ENCODE results near the gene MAP2K6.

MAP2K6 gene

DNA sequence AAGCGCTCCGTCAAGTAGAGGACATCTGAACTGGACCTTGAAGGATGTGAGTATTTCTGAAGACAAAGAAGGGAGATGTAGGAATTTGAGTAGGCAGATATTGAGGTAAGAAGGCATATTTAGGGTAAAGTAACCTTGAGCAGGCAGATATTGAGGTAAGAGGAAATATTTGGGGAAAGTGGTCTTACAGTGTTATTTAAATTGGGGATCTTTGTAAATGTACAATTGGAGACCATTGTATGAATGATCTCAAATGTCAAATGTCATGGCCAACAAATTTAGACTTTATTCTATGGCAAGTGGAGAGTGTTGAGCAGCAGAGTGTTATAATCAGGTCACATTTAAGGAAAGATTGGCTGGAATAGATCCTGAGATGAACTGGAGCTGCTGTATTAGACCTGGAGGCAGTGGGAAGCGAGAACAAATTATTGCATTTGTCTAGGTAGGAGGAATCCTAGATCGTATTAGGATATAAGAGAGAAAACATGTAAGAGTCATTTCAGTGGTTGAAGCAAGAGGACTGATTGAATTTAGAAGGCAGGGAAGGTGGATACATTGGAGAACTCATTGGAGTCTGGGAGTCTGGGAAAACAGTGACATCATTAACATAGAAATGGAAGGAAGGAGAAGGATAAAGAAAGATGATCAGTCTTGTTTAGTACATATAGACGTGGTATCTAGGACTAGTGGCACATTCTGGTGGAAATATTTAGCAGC, 165.6 kb downstream of the MAP2K6 start:
- no peaks in the 10 kb centered on the region for H3K9me3 ChIP-seq
- H3K27me3 ChIP-seq, result peaks cover 3% of the 10 kb centered on the region; the same call in 1 of the 2 replicates
- DNase-seq, result no peak
- TF ChIP-seq, protein P1, sequence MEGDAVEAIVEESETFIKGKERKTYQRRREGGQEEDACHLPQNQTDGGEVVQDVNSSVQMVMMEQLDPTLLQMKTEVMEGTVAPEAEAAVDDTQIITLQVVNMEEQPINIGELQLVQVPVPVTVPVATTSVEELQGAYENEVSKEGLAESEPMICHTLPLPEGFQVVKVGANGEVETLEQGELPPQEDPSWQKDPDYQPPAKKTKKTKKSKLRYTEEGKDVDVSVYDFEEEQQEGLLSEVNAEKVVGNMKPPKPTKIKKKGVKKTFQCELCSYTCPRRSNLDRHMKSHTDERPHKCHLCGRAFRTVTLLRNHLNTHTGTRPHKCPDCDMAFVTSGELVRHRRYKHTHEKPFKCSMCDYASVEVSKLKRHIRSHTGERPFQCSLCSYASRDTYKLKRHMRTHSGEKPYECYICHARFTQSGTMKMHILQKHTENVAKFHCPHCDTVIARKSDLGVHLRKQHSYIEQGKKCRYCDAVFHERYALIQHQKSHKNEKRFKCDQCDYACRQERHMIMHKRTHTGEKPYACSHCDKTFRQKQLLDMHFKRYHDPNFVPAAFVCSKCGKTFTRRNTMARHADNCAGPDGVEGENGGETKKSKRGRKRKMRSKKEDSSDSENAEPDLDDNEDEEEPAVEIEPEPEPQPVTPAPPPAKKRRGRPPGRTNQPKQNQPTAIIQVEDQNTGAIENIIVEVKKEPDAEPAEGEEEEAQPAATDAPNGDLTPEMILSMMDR (IDR thresholded peaks at IDR 0.05; ENCODE audit: low read depth, low read length), result no peak
- H3K4me1 ChIP-seq, result no peaks in the 10 kb centered on the region
- no peak overlapping the region for H3K4me3 ChIP-seq (ENCODE audit: low read depth, low read length)
- H3K36me3 ChIP-seq, result no peaks in the 10 kb centered on the region

DNA sequence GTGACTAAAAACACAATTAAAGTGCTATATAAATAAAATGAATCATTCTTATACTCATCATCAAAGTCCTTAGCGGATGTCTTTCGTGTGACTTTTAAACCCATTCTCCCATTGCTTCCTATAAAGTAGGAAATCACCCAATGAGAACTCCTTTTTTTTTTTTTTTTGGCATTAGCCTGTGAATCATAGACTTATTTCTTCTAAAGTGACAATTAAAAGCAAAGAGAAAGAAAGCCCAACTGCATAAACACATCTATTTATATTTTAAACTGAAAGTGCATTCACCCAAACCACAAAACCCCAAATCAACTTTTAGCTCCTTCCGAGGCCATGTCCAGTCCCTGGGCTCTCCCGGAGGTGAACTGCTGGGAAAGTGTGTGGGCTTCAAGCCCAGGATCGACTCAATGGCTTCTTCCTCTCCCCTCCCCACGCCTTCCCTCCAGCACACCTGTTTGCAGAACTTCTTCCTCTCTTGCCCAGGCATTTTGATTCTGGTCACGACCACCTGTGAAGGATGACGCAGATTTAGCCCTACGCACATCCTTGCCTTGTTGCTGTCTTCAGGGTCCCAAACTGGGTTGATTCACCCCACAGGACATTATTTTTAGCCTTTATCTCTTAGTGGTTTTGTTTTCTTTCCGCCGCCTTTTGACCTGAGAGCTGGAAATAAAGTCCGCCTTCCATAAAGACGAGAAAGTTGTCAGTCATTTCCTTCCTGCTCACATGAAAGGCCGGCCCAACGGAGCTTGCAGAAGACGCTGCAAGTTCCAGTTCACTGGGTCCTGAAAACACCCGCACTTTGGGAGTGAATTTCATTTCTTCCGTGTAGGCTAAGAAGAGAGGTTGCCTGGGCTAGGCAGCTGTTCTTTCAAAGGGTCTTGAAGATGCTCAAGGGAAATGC, 166.8 kb downstream of the MAP2K6 start:
- Histone ChIP-seq H3K36me3 (no peaks in the 10 kb centered on the region), H3K27me3 (no peaks in the 10 kb centered on the region; the same call in 1 of the 2 replicates), H3K4me3 (ENCODE audit: low read depth, low read length) (no peak overlapping the region), H3K4me1 (no peaks in the 10 kb centered on the region), H3K9me3 (no peaks in the 10 kb centered on the region)
- DNase-seq, result no peak
- TF ChIP-seq, protein P1 (IDR thresholded peaks at IDR 0.05; ENCODE audit: low read depth, low read length), result no peak

DNA sequence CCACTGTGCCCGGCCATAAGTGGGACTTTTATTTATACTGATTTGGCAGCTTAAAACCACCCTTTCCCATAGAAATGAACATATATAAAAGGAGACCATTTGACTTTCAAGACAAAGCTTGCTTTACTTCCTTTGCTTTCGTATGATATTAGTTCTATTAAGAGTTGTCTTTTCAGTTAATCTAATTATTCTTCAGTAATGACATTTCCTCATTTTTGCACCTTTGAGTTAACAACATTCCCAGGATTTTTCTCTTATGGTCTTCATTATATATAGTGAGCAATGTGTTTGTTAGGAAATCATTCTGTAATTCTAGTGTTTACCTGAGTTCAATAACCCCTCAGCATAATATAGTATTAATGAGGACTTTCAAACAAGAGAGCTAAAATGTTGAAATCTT, 173.8 kb downstream of the MAP2K6 start:
- Histone ChIP-seq H3K9me3 (no peaks in the 10 kb centered on the region), H3K27me3 (peaks cover 3% of the 10 kb centered on the region), H3K4me3 (ENCODE audit: low read depth, low read length) (no peak overlapping the region), H3K4me1 (no peaks in the 10 kb centered on the region), H3K36me3 (no peaks in the 10 kb centered on the region)
- no peak for DNase-seq
- TF ChIP-seq, protein P1 (IDR thresholded peaks at IDR 0.05; ENCODE audit: low read depth, low read length), result no peak

DNA sequence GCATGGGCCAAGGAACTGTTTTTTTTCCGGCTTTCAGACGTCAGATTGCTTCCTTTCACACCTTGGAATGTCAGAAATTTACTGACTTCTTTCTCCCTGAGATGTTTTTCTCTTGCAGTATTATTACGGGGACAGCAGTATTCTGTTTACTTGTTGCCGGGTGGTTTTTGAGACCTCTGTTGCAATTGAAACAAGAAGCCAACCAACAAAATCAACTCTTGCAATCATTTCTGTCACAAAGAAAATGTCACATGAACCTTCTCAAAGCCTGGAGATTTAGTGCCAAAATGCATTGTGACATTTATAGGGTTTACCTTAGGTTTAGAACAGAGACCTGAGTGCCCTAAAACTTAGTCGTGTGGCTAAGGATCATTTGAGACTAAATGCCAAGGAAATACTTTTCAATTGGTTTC, 174.3 kb downstream of the MAP2K6 start:
- TF ChIP-seq, protein P1 (IDR thresholded peaks at IDR 0.05; ENCODE audit: low read depth, low read length), result no peak
- Histone ChIP-seq H3K9me3 (no peaks in the 10 kb centered on the region), H3K4me1 (no peaks in the 10 kb centered on the region), H3K4me3 (ENCODE audit: low read depth, low read length) (no peak overlapping the region), H3K27me3 (peaks cover 3% of the 10 kb centered on the region; the same call in 1 of the 2 replicates), H3K36me3 (no peaks in the 10 kb centered on the region)
- no peak for DNase-seq

DNA sequence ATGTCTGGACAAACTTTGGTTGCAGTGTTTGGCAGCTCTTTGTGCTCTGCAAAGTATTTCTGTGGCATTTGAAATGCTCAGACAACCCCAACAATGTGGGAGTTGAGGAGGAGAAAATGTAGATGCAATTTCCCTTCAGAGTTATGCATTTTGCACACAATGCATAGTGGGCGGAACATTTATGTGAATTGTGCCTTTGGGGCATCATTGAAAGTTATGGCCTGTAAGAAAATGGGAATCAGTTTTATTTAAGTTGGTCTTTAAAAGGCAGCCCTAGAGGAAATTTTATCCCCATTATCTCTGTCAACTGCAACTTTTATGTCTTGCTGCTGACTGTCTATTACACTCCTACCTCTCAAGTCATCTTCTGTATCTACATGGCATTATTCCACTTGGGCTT, 176.2 kb downstream of the MAP2K6 start:
- no peaks in the 10 kb centered on the region for H3K9me3 ChIP-seq
- no peak for DNase-seq
- peaks cover 3% of the 10 kb centered on the region; the same call in 1 of the 2 replicates for H3K27me3 ChIP-seq
- no peaks in the 10 kb centered on the region for H3K36me3 ChIP-seq
- TF ChIP-seq, protein P1 (IDR thresholded peaks at IDR 0.05; ENCODE audit: low read depth, low read length), result no peak
- H3K4me3 ChIP-seq (ENCODE audit: low read depth, low read length), result no peak overlapping the region
- H3K4me1 ChIP-seq, result no peaks in the 10 kb centered on the region
